ENCODE measurements around the gene UROC1. TPM values are rescaled to one million over a fixed set of nuclear protein-coding genes. Genes with fewer than 3 reads are reported as not detected.
A peak's percentile ranks its signal among the peaks of the same experiment; 100 is the strongest.

UROC1 gene
- total RNA-seq, 1 donor from 2014 or later, result not detected

- Mint-ChIP-seq H3K27ac (no peak overlapping the region), H3K9me3 (no peaks in the 10 kb centered on the region), H3K4me1 (ENCODE audit: low read depth) (peaks cover 4% of the 10 kb centered on the region), H3K4me3 (ENCODE audit: low read depth) (no peak overlapping the region), H3K36me3 (ENCODE audit: low read depth) (no peaks in the 10 kb centered on the region), H3K27me3 (ENCODE audit: low read depth) (no peaks in the 10 kb centered on the region)
- intact Hi-C loops (cut with micrococcal nuclease), result no loop called here
- DNase-seq (ENCODE audit: low spot score), result no peak
Observed at GRCh38 chr3:126498929-126499328, 18.6 kb downstream of the UROC1 start.

- H3K9me3 Mint-ChIP-seq, result no peaks in the 10 kb centered on the region
- no peak overlapping the region for H3K4me3 Mint-ChIP-seq (ENCODE audit: low read depth)
- peaks cover 4% of the 10 kb centered on the region for H3K4me1 Mint-ChIP-seq (ENCODE audit: low read depth)
- no peaks in the 10 kb centered on the region for H3K27me3 Mint-ChIP-seq (ENCODE audit: low read depth)
- H3K27ac Mint-ChIP-seq, result no peak overlapping the region
- DNase-seq (ENCODE audit: low spot score), result no peak
- H3K36me3 Mint-ChIP-seq (ENCODE audit: low read depth), result no peaks in the 10 kb centered on the region
- intact Hi-C loops (cut with micrococcal nuclease), result no loop called here
Observed at GRCh38 chr3:126498461-126498860, 19.1 kb downstream of the UROC1 start.

GRCh38 chr3:126497956-126498355, 19.6 kb downstream of the UROC1 start:
- Mint-ChIP-seq H3K27me3 (ENCODE audit: low read depth) (no peaks in the 10 kb centered on the region), H3K9me3 (no peaks in the 10 kb centered on the region), H3K36me3 (ENCODE audit: low read depth) (no peaks in the 10 kb centered on the region), H3K4me3 (ENCODE audit: low read depth) (no peak overlapping the region), H3K4me1 (ENCODE audit: low read depth) (peaks cover 9% of the 10 kb centered on the region), H3K27ac (no peak overlapping the region)
- intact Hi-C loops (cut with micrococcal nuclease), result no loop called here
- no peak for DNase-seq (ENCODE audit: low spot score)

GRCh38 chr3:126496894-126497850, 20.4 kb downstream of the UROC1 start:
- Mint-ChIP-seq H3K4me3 (ENCODE audit: low read depth) (no peak overlapping the region), H3K27ac (peak overlapping the region; percentile 75)
- intact Hi-C loops (cut with micrococcal nuclease), result no loop called here

GRCh38 chr3:126495786-126496185, 21.8 kb downstream of the UROC1 start:
- H3K9me3 Mint-ChIP-seq, result no peaks in the 10 kb centered on the region
- H3K4me3 Mint-ChIP-seq (ENCODE audit: low read depth), result no peak overlapping the region
- no peaks in the 10 kb centered on the region for H3K36me3 Mint-ChIP-seq (ENCODE audit: low read depth)
- peaks cover 10% of the 10 kb centered on the region for H3K4me1 Mint-ChIP-seq (ENCODE audit: low read depth)
- DNase-seq (ENCODE audit: low spot score), result no peak
- intact Hi-C loops (cut with micrococcal nuclease), result no loop called here
- no peak overlapping the region for H3K27ac Mint-ChIP-seq
- H3K27me3 Mint-ChIP-seq (ENCODE audit: low read depth), result no peaks in the 10 kb centered on the region

More at GRCh38 chr3:126496894-126497850, 20.4 kb downstream of the UROC1 start:
- H3K9me3 Mint-ChIP-seq, result no peaks in the 10 kb centered on the region
- H3K4me1 Mint-ChIP-seq (ENCODE audit: low read depth), result peaks cover 10% of the 10 kb centered on the region
- H3K27me3 Mint-ChIP-seq (ENCODE audit: low read depth), result no peaks in the 10 kb centered on the region
- H3K36me3 Mint-ChIP-seq (ENCODE audit: low read depth), result no peaks in the 10 kb centered on the region
- DNase-seq (ENCODE audit: low spot score), result no peak

DNA sequence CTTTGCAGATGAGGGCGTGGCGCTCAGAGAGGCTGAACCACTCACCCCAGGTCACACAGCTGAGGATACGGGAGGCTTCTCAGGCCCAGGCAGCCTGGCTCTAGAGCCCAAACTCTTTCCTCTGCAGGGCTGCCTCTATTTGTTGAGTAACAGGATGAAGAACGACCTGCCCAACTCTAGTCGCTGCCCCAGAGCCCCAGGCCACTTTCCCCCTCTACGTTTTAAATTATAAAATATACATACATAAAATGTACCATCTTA, 22.7 kb downstream of the UROC1 start:
- no peak for DNase-seq (ENCODE audit: low spot score)
- Mint-ChIP-seq H3K27ac (no peak overlapping the region), H3K4me3 (ENCODE audit: low read depth) (no peak overlapping the region), H3K9me3 (no peaks in the 10 kb centered on the region), H3K36me3 (ENCODE audit: low read depth) (no peaks in the 10 kb centered on the region), H3K27me3 (ENCODE audit: low read depth) (no peaks in the 10 kb centered on the region), H3K4me1 (ENCODE audit: low read depth) (peaks cover 10% of the 10 kb centered on the region)
- intact Hi-C loops (cut with micrococcal nuclease), result no loop called here

- Mint-ChIP-seq H3K4me3 (ENCODE audit: low read depth) (no peak overlapping the region), H3K4me1 (ENCODE audit: low read depth) (peaks cover 10% of the 10 kb centered on the region), H3K9me3 (no peaks in the 10 kb centered on the region), H3K27ac (no peak overlapping the region), H3K36me3 (ENCODE audit: low read depth) (no peaks in the 10 kb centered on the region), H3K27me3 (ENCODE audit: low read depth) (no peaks in the 10 kb centered on the region)
- intact Hi-C loops (cut with micrococcal nuclease), result no loop called here
- no peak for DNase-seq (ENCODE audit: low spot score)
Observed at GRCh38 chr3:126494204-126494969, 23.2 kb downstream of the UROC1 start.

DNA sequence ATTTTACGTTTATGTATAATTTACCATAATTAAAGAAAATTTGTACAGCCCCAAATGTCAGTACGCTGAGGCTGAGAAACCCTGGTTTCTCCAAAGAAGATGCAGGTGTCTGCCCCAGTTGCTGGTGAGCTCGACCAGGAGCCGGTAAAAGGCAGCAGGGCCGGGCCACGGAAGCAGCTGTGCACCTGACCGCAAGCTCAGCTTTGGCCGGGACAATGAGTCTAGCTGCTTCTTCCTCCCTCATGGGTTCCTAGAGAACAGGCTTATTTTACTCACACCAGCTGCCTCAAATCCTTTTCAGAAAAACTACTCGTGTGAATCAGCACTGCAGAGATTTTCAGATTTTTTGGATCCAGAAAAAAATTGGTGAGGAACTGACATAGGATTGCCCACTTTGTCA, 23.8 kb downstream of the UROC1 start:
- no peaks in the 10 kb centered on the region for H3K27me3 Mint-ChIP-seq (ENCODE audit: low read depth)
- H3K4me3 Mint-ChIP-seq (ENCODE audit: low read depth), result no peak overlapping the region
- intact Hi-C loops (cut with micrococcal nuclease), result no loop called here

GRCh38 chr3:126493051-126493450, 24.5 kb downstream of the UROC1 start:
- no peak overlapping the region for H3K27ac Mint-ChIP-seq
- peaks cover 10% of the 10 kb centered on the region for H3K4me1 Mint-ChIP-seq (ENCODE audit: low read depth)
- no peaks in the 10 kb centered on the region for H3K9me3 Mint-ChIP-seq
- no peak overlapping the region for H3K4me3 Mint-ChIP-seq (ENCODE audit: low read depth)
- intact Hi-C loops (cut with micrococcal nuclease), result no loop called here
- no peaks in the 10 kb centered on the region for H3K27me3 Mint-ChIP-seq (ENCODE audit: low read depth)
- DNase-seq (ENCODE audit: low spot score), result no peak
- no peaks in the 10 kb centered on the region for H3K36me3 Mint-ChIP-seq (ENCODE audit: low read depth)

More for the DNA sequence above, 23.8 kb downstream of the UROC1 start:
- Mint-ChIP-seq H3K27ac (no peak overlapping the region), H3K36me3 (ENCODE audit: low read depth) (no peaks in the 10 kb centered on the region), H3K4me1 (ENCODE audit: low read depth) (peaks cover 10% of the 10 kb centered on the region), H3K9me3 (no peaks in the 10 kb centered on the region)
- DNase-seq (ENCODE audit: low spot score), result no peak

DNA sequence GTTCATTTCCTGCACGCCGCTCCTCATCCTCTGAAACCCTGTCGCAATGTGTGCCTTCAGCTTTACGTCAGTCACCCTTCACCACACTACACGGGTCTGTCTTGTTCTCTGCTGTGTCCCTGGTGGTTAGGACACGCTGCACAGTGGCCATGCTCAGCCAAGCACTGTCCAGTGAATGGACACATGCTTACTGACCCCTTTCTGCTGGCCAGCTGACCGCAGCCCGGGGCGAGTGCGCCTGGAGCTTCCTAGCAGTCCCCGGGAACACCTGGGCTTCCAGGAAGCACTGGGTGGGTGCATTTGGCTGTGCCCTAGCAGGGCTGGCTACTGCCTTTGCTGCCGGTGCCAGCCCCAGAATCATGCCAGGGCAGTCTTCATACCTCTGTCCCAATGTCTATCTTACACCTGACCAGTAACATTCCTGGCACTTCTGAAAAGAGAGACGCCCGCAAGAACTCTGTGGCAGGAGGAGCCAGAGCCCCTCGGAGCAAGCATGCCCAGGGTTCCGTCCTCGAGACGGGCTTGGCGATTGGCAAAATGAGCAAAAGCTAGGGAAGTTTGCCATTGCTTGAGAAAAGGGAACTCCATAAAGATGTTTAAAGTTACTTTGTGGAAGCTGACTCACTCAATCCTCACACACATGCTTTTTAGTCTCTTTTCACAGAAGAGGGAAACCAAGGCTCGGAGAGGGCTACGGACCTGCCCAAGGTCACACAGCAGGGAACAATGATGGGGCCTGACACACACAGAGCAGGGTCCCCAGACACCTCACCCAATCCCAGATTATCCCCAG, 26.2 kb downstream of the UROC1 start:
- intact Hi-C loops (cut with micrococcal nuclease), result no loop called here
- H3K27me3 Mint-ChIP-seq (ENCODE audit: low read depth), result no peaks in the 10 kb centered on the region
- no peaks in the 10 kb centered on the region for H3K36me3 Mint-ChIP-seq (ENCODE audit: low read depth)
- H3K27ac Mint-ChIP-seq, result no peak overlapping the region
- no peaks in the 10 kb centered on the region for H3K9me3 Mint-ChIP-seq
- no peak overlapping the region for H3K4me3 Mint-ChIP-seq (ENCODE audit: low read depth)
- peaks cover 15% of the 10 kb centered on the region for H3K4me1 Mint-ChIP-seq (ENCODE audit: low read depth)
- no peak for DNase-seq (ENCODE audit: low spot score)

- no peaks in the 10 kb centered on the region for H3K9me3 Mint-ChIP-seq
- no peak overlapping the region for H3K4me3 Mint-ChIP-seq (ENCODE audit: low read depth)
- H3K27me3 Mint-ChIP-seq (ENCODE audit: low read depth), result no peaks in the 10 kb centered on the region
- intact Hi-C loops (cut with micrococcal nuclease), result no loop called here
- no peaks in the 10 kb centered on the region for H3K36me3 Mint-ChIP-seq (ENCODE audit: low read depth)
- H3K4me1 Mint-ChIP-seq (ENCODE audit: low read depth), result peaks cover 17% of the 10 kb centered on the region
- H3K27ac Mint-ChIP-seq, result no peak overlapping the region
- no peak for DNase-seq (ENCODE audit: low spot score)
Observed at GRCh38 chr3:126490619-126491018, 27.0 kb downstream of the UROC1 start.

DNA sequence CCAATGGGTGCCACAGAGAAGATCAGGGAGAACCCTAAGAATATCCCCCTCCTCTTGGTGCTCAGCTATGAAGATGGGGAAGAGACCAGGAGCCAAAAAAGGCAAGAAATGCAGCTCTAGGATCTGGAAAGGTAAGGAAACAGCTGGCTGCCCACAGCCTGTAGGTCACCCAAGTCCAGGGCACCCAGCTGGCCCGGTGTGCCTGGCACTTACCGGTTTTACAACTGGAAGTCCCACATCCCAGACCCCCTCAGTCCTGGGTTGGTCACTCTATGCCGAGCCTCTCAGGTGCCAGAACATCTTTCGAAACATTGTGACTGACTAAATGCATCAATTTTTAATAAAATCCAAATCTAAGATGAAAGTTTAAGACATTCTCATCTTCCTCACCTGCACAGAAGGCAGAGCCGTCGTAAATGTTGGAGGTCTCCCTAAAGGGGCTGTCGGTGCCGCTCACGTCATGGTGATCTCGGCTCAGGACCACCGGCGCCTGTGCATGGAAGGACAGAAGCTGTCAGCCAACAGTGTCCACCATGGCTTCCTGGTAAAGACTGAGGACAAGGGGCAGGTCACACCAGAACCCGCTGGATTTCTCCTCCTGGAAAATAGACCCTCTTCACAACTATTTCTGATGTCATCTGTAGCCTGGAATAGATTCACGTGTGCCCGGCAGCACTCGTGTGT, 28.5 kb downstream of the UROC1 start:
- no peaks in the 10 kb centered on the region for H3K27me3 Mint-ChIP-seq (ENCODE audit: low read depth)
- H3K9me3 Mint-ChIP-seq, result no peaks in the 10 kb centered on the region
- intact Hi-C loops (cut with micrococcal nuclease), result no loop called here
- no peak overlapping the region for H3K27ac Mint-ChIP-seq
- DNase-seq (ENCODE audit: low spot score), result no peak
- no peaks in the 10 kb centered on the region for H3K36me3 Mint-ChIP-seq (ENCODE audit: low read depth)
- H3K4me3 Mint-ChIP-seq (ENCODE audit: low read depth), result no peak overlapping the region
- H3K4me1 Mint-ChIP-seq (ENCODE audit: low read depth), result peaks cover 17% of the 10 kb centered on the region
